Esophagus squamous epithelium (tissue), 5 donors: ENCODE measurements around the gene CREBBP. TPM values are rescaled to one million over a fixed set of nuclear protein-coding genes. Genes with fewer than 3 reads are reported as not detected.
"Not testable (repeated sequence)": the region's sequence is repeated elsewhere in the genome, so short reads cannot be mapped to it uniquely, and the experiment has no call there.

Experiments used
- DNase-seq: peaks from one replicate; lab custom pipeline; 2025; lab: John Stamatoyannopoulos, UW
- H3K27ac ChIP-seq, 4 donors: fragments of 200-600 bp; sonication (generic); one replicate each; pipeline ENCODE4 v1.5.1; 2016 to 2019; ENCODE audit warnings: mild to moderate bottlenecking in 1 of 4
- H3K27me3 ChIP-seq, 4 donors: fragments of 200-600 bp; sonication (generic); 1 replicate in 3 of 4; 2 replicates in 1 of 4; pipeline versions ENCODE4 v1.5.1 to v1.6.0; 2017 to 2021; ENCODE audit warnings: antibody characterized with exemption in 1 of 4
- H3K36me3 ChIP-seq, 3 donors: fragments of 200-600 bp; sonication (generic); one replicate each; pipeline ENCODE4 v1.5.1; 2016 to 2019
- H3K4me1 ChIP-seq, 3 donors: fragments of 200-600 bp; sonication (generic); one replicate each; pipeline ENCODE4 v1.5.1; 2017 to 2019
- H3K4me3 ChIP-seq, 4 donors: fragments of 200-600 bp; sonication (generic); 1 replicate in 3 of 4; 2 replicates in 1 of 4; pipeline ENCODE4 v1.5.1; 2016 to 2019; ENCODE audit warnings: mild to moderate bottlenecking in 2 of 4, moderate library complexity in 1 of 4
- H3K9me3 ChIP-seq, 3 donors: fragments of 200-600 bp; sonication (generic); one replicate each; pipeline ENCODE4 v1.5.1; 2016 to 2019
- POLR2A ChIP-seq, 4 donors: fragments of 450-650 bp; IDR thresholded peaks; one replicate each; pipeline ENCODE4 v1.6.1; 2017; ENCODE audit warnings: antibody characterized with exemption in 4 of 4, mild to moderate bottlenecking in 4 of 4, moderate library complexity in 3 of 4
- WGBS, 2 donors: methylation state at CpG; one replicate each; pipeline ENCODE4 v1.1.5; 2018; 5-methylcytosine and 5-hydroxymethylcytosine counted together
- intact Hi-C: fragments of 100-400 bp; cut with DNase I; formaldehyde crosslinking; loops from one replicate; pipeline ENCODE4 v1.15.0; 2022
- total RNA-seq, 4 donors: library from RNA; depleted of rRNA; stranded (reverse); fragments of >200 nt; gene quantifications; one replicate each; pipeline ENCODE4 v1.1.0, GENCODE V29; 2016
- TF ChIP-seq, protein P1 (sequence below), 6 experiments: fragments of 450-650 bp in 4 of 6; fragments of 200-600 bp in 2 of 6; sonication (generic) in 2 of 6; IDR thresholded peaks; one replicate each; pipeline ENCODE4 v1.5.1; 2016 to 2019; ENCODE audit warnings: antibody characterized with exemption in 6 of 6, mild to moderate bottlenecking in 4 of 6, moderate library complexity in 4 of 6
- donor health status: DM: yes; HTN: yes; CAD: no.

Gene CREBBP
- total RNA-seq, 4 donors from 2014 or later, result 14.5 to 53.6 (median 37.5) TPM

DNA sequence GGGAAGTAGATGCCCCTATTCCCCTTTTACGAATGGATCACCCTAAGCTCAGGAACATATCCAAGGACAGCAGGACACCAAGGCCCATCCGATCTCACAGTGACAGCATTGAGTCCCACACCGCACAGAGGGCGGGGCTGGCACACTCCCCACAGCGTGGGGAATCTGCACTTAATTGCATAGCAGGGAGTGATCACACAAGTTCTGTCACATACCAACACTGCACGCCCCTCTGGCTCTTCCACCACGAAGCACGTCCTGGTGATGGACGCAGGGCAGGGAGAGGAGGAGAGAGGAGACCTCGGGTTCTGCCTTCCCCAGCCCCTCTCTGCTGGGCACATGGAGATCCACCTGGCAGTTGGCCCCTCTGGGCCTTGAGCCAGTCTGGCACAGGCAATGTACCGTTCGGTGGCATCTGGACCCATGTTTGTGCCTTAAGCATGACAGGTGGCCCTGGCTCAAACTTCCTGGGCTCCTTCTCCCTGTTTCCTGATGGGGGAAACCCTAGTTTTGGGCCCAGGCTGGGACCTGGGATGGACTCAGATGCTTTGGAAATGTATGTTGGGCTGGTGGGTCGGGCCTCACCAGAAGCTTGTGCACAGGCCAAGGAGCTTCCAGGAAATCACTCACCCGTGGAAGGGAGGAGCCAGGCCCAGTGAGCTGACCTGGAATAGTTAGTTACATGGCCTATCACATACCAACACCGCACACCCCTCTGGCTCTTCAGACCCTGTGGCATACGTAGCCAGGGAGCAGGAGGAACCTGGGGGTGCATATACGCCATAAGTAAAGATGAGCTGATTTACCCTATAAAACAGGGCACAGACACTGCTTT is 35.1 kb upstream of the CREBBP start:
- no peak overlapping the region for H3K27ac ChIP-seq
- intact Hi-C loops, result no loop called here
- no peaks in the 10 kb centered on the region for H3K27me3 ChIP-seq
- no peaks in the 10 kb centered on the region for H3K36me3 ChIP-seq
- no peak for DNase-seq
- H3K9me3 ChIP-seq, result peaks cover 0 to 17% (median 6%) of the 10 kb centered on the region in 3 donors
- 57 to 71% methylated on average over 6 to 13 of the region's 17 CpGs for WGBS, 2 donors
- no peak for TF ChIP-seq POLR2A (IDR thresholded peaks at IDR 0.05)
- TF ChIP-seq, protein P1, sequence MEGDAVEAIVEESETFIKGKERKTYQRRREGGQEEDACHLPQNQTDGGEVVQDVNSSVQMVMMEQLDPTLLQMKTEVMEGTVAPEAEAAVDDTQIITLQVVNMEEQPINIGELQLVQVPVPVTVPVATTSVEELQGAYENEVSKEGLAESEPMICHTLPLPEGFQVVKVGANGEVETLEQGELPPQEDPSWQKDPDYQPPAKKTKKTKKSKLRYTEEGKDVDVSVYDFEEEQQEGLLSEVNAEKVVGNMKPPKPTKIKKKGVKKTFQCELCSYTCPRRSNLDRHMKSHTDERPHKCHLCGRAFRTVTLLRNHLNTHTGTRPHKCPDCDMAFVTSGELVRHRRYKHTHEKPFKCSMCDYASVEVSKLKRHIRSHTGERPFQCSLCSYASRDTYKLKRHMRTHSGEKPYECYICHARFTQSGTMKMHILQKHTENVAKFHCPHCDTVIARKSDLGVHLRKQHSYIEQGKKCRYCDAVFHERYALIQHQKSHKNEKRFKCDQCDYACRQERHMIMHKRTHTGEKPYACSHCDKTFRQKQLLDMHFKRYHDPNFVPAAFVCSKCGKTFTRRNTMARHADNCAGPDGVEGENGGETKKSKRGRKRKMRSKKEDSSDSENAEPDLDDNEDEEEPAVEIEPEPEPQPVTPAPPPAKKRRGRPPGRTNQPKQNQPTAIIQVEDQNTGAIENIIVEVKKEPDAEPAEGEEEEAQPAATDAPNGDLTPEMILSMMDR (IDR thresholded peaks at IDR 0.05), result no peak
- H3K4me3 ChIP-seq, result no peak overlapping the region
- no peaks in the 10 kb centered on the region for H3K4me1 ChIP-seq

DNA sequence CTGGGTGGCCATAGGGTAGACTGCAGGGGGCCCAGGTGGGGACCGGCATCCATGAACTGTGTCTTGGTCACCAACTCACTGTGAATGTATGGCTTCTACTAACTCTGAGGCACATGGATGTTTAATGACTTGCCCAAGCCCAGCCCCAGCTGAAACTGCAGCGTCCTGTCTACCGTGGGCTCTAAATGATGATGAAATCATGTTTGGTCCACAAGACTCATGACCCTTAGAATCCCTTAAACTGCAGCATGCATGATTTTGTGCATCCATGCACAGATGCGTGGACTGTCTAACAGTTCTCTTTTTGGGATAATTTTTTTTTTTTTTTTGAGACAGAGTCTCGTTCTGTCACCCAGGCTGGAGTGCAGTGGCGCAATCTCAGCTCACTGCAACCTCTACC is 32.4 kb upstream of the CREBBP start:
- WGBS, 2 donors, result 75 to 85% methylated on average over 5 to 6 of the region's 6 CpGs
- no peaks in the 10 kb centered on the region for H3K27me3 ChIP-seq
- no peaks in the 10 kb centered on the region for H3K4me1 ChIP-seq
- TF ChIP-seq, protein P1 (IDR thresholded peaks at IDR 0.05), result no peak
- TF ChIP-seq POLR2A (IDR thresholded peaks at IDR 0.05), result no peak
- H3K36me3 ChIP-seq, result no peaks in the 10 kb centered on the region
- no peak for DNase-seq
- intact Hi-C loops, result no loop called here
- peaks cover 0 to 7% (median 0%) of the 10 kb centered on the region in 3 donors for H3K9me3 ChIP-seq
- no peak overlapping the region for H3K27ac ChIP-seq
- H3K4me3 ChIP-seq, result no peak overlapping the region

DNA sequence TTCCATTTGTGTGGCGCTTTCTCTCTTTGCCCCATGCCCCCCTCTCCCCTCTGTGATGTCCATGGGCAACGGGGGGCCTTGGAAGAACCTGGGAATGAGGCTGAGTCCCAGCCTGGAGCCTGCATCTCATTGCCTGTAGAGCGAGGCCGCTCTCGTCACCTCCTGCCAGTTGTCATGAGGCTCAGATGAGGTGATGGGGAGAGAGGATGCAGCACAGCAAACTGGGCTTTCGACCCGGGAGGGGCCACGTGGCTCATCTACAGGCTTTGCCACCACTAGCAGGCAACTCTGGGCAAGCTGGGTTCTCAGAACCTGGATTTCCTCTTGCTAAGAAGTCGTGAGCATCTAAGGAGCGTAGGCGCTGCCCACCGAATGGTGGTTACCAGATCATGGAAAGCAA is 31.9 kb upstream of the CREBBP start:
- intact Hi-C loops, result no loop called here
- Histone ChIP-seq H3K27me3 (no peaks in the 10 kb centered on the region), H3K9me3 (peaks cover 0 to 7% (median 0%) of the 10 kb centered on the region in 3 donors), H3K4me1 (no peaks in the 10 kb centered on the region), H3K36me3 (no peaks in the 10 kb centered on the region), H3K4me3 (no peak overlapping the region), H3K27ac (no peak overlapping the region)
- DNase-seq, result no peak
- 52 to 71% methylated on average over 2 to 5 of the region's 12 CpGs for WGBS, 2 donors
- TF ChIP-seq, protein P1 (IDR thresholded peaks at IDR 0.05), result no peak
- no peak for TF ChIP-seq POLR2A (IDR thresholded peaks at IDR 0.05)

DNA sequence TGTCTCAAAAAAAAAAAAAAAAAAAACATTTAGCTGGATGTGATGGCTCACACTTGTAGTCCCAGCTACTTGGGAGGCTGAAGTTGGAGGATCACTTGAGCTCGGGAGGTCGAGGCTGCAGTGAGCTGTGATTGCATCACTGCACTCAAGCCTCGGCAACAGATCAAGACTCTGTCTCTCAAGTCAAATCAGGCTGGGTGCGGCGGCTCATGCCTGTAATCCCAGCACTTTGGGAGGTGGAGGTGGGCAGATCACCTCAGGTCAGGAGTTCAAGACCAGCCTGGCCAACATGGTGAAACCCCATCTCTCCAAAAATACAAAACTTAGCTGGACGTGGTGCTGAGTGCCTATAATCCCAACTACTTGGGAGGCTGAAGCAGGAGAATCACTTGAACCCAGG is 31.2 kb upstream of the CREBBP start:
- H3K4me3 ChIP-seq, H3K27ac ChIP-seq, H3K4me1 ChIP-seq, H3K36me3 ChIP-seq, H3K27me3 ChIP-seq, DNase-seq, H3K9me3 ChIP-seq, intact Hi-C loops: not testable (repeated sequence)
- WGBS, 2 donors, result 82 to 90% methylated on average over 4 of the region's 6 CpGs

DNA sequence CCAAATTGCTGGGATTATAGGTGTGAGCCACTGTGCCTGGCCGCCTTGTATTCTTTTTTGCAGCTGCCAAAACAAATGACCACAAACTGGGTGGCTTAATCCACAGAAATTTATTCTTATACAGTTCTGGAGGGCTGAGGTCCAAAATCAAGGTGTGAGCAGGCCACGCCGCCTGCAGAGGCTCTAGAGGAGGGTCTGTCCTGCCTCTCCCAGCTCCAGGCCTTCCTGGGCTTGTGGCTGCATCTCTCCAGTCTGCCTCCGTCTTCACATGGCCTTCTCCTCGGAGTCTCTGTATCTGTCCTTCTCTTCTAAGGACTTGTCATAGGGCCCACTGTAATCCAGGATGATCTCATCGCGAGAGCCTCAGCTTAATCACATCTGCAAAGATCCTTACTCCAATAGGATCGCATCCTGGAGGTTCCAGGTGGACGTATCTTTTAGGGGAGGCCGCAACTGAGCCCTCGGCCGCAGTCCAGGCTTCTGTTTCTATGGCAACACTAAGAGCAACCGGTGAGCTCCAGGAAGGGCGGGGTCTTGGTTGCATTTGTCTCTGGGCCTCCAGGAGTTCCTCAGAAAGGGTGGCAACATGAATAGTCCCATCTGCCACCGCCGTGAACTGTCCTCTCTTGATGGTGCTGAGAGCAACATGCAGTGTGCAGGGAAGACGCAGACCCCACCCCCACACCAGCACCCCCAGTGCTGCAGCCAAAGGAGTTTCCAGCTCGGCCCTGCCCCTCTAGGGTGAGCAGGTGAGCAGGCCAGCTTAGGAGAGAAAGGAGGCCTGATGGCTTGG is 29.5 kb upstream of the CREBBP start:
- intact Hi-C loops, result no loop called here
- DNase-seq, result no peak
- WGBS, 2 donors, result 75 to 77% methylated on average over 11 to 17 of the region's 18 CpGs

More for the DNA sequence above, 29.5 kb upstream of the CREBBP start:
- no peak overlapping the region for H3K27ac ChIP-seq
- no peaks in the 10 kb centered on the region for H3K36me3 ChIP-seq
- no peaks in the 10 kb centered on the region for H3K4me1 ChIP-seq
- no peaks in the 10 kb centered on the region for H3K27me3 ChIP-seq
- no peak for TF ChIP-seq POLR2A (IDR thresholded peaks at IDR 0.05)
- TF ChIP-seq, protein P1 (IDR thresholded peaks at IDR 0.05), result no peak
- no peak overlapping the region for H3K4me3 ChIP-seq
- no peaks in the 10 kb centered on the region for H3K9me3 ChIP-seq
